Ovary (tissue), 3 donors: Measurements from ENCODE around the gene TPX2.

Experiments
- CTCF ChIP-seq, 3 donors: fragments of 450-650 bp in 2 of 3; fragments of 200-600 bp in 1 of 3; IDR thresholded peaks; one replicate each; pipeline versions ENCODE4 v1.5.1 to v1.8.0; 2016 to 2022; ENCODE audit warnings: antibody characterized with exemption in 3 of 3, mild to moderate bottlenecking in 1 of 3
- EP300 ChIP-seq: sonication (generic); formaldehyde crosslinking; IDR thresholded peaks from one replicate; pipeline ENCODE4 v1.6.1; 2017; ENCODE audit warnings: antibody characterized with exemption
- POLR2A ChIP-seq: fragments of 450-650 bp; IDR thresholded peaks from one replicate; pipeline ENCODE4 v1.6.1; 2017; ENCODE audit warnings: antibody characterized with exemption, mild to moderate bottlenecking, moderate library complexity
- donor health status: DM: no; HTN: no; CAD: no.

- TF ChIP-seq CTCF (IDR thresholded peaks at IDR 0.05), result no peak
- TF ChIP-seq POLR2A, result no peak
- no peak for TF ChIP-seq EP300
These were observed 76.5 kb downstream of the TPX2 start for GRCh38 chr20:31815408-31816188.
